Keratinocyte (primary cell): ENCODE results near the gene PIWIL4. TPM values are rescaled to one million over a fixed set of nuclear protein-coding genes. Genes with fewer than 3 reads are reported as not detected.

ENCODE experiments used
- DNase-seq: peaks from one replicate; pipeline ENCODE4 v3.0.0-alpha.2; 2011; ENCODE audit warnings: low read depth, missing footprints, low spot score
- FAIRE-seq: peaks from 2 replicates; lab custom pipeline; 2011; peaks lifted over from hg19 to GRCh38; lab: Jason Lieb, UNC
- H2AFZ ChIP-seq: 2 replicates; pipeline ENCODE4 v1.6.0; 2012; ENCODE audit warnings: low read length, control low read depth, inconsistent platforms; ENCODE audit not compliant: control insufficient read depth
- H3K27ac ChIP-seq: 2 replicates; pipeline ENCODE4 v1.5.1; 2011; ENCODE audit warnings: low read length; ENCODE audit not compliant: control insufficient read depth, insufficient read depth
- H3K27me3 ChIP-seq: 3 replicates; pipeline ENCODE4 v1.6.0; 2011; ENCODE audit warnings: low read length; ENCODE audit not compliant: control insufficient read depth, insufficient read depth; ENCODE audit errors: extremely low read depth
- H3K36me3 ChIP-seq, 2 experiments: 2 replicates in 1 of 2; 3 replicates in 1 of 2; pipeline ENCODE4 v1.5.1; 2011; ENCODE audit warnings: low read length in 2 of 2, mild to moderate bottlenecking in 1 of 2; ENCODE audit not compliant: control insufficient read depth in 2 of 2, insufficient read depth in 2 of 2; ENCODE audit errors: extremely low read depth in 1 of 2
- H3K4me1 ChIP-seq: 3 replicates; pipeline ENCODE4 v1.5.1; 2011; ENCODE audit warnings: low read length; ENCODE audit not compliant: control insufficient read depth, insufficient read depth; ENCODE audit errors: extremely low read depth
- H3K4me2 ChIP-seq: 3 replicates; pipeline ENCODE4 v1.6.0; 2011; ENCODE audit warnings: low read depth, low read length; ENCODE audit not compliant: control insufficient read depth, insufficient read depth; ENCODE audit errors: extremely low read depth
- H3K4me3 ChIP-seq, 3 experiments: fragments of 200-600 bp in 1 of 3; sonication (generic) in 1 of 3; 2 replicates in 2 of 3; 3 replicates in 1 of 3; pipeline ENCODE4 v1.5.1; 2011 to 2016; ENCODE audit warnings: low read length in 3 of 3, mild to moderate bottlenecking in 3 of 3, control low read depth in 2 of 3, inconsistent platforms in 1 of 3, low read depth in 1 of 3, mixed read lengths in 1 of 3, mixed run types in 1 of 3, moderate library complexity in 1 of 3; ENCODE audit not compliant: control insufficient read depth in 2 of 3, insufficient read depth in 2 of 3; ENCODE audit errors: extremely low read depth in 1 of 3
- H3K79me2 ChIP-seq: 2 replicates; pipeline ENCODE4 v1.6.0; 2012; ENCODE audit warnings: low read length; ENCODE audit not compliant: control insufficient read depth, insufficient read depth
- H3K9ac ChIP-seq: 3 replicates; pipeline ENCODE4 v1.6.0; 2011; ENCODE audit warnings: low read length; ENCODE audit not compliant: control insufficient read depth, insufficient read depth; ENCODE audit errors: extremely low read depth
- H3K9me1 ChIP-seq: 3 replicates; pipeline ENCODE4 v1.6.0; 2011; ENCODE audit warnings: low read length; ENCODE audit not compliant: control insufficient read depth, insufficient read depth; ENCODE audit errors: extremely low read depth
- H3K9me3 ChIP-seq: 2 replicates; pipeline ENCODE4 v1.5.1; 2012; ENCODE audit warnings: low read depth, low read length; ENCODE audit not compliant: control insufficient read depth
- H4K20me1 ChIP-seq: 3 replicates; pipeline ENCODE4 v1.6.0; 2011; ENCODE audit warnings: low read length; ENCODE audit not compliant: control insufficient read depth, insufficient read depth; ENCODE audit errors: extremely low read depth
- EZH2 ChIP-seq: IDR thresholded peaks from one replicate; pipeline ENCODE4 v1.6.1; 2012; ENCODE audit warnings: inconsistent platforms, mild to moderate bottlenecking, low read length, moderate library complexity
- dilution Hi-C: fragments of 300-500 bp; cut with MboI; formaldehyde crosslinking; loops from one replicate; pipeline ENCODE4 v1.7.0; 2020; ENCODE audit warnings: low sequenced_read_pairs; ENCODE audit not compliant: extremely low pct_ligation_motif_present
- polyA plus RNA-seq, 5 experiments: library from polyadenylated mRNA; depleted of rRNA in 3 of 5; stranded (reverse) in 3 of 5; stranded (forward) in 1 of 5; unstranded in 1 of 5; fragments of >200 nt; gene quantifications; 1 replicate in 1 of 5; 2 replicates in 3 of 5; 3 replicates in 1 of 5; pipeline versions ENCODE4 v1.2.1 to v1.2.3, GENCODE V29; 2011 to 2012; ENCODE audit warnings: missing spikeins in 2 of 5, low read depth in 1 of 5, low replicate concordance in 1 of 5
- TF ChIP-seq, protein P1 (sequence below), 3 experiments: IDR thresholded peaks in 1 of 3; conservative IDR thresholded peaks in 1 of 3; optimal IDR thresholded peaks in 1 of 3; 2 replicates in 2 of 3; 3 replicates in 1 of 3; pipeline versions ENCODE3 to v1.5.1; 2011; ENCODE audit warnings: low read length in 3 of 3, mild to moderate bottlenecking in 3 of 3, moderate library complexity in 2 of 3, control low read depth in 1 of 3, inconsistent platforms in 1 of 3; ENCODE audit not compliant: insufficient read depth in 2 of 3; ENCODE audit errors: extremely low read depth in 1 of 3

Gene PIWIL4
- polyA plus RNA-seq, 1 donor (not counting 4 experiments of a cell fraction or from before 2014, with no cell fraction given), result 0.14 TPM

DNA sequence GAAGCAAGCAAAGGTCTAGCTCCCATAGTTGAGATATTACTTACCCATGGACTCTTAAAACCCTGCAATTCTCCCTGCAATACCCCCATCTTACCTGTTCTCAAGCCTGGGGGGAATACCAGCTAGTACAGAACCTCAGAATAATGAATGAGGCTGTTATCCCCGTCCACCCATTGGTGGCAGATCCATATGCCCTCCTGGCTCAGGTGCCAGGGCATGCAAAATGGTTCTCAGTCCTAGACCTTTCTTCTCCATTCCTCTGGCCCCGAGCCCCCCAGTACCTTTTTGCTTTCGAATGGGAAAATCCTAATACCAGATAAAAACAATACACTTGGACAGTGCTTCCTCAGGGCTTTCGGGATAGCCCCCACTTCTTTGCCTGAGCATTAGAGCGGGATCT, 86.4 kb downstream of the PIWIL4 start:
- dilution Hi-C loops, result no loop called here
- TF ChIP-seq EZH2, result no peak
- TF ChIP-seq, protein P1, sequence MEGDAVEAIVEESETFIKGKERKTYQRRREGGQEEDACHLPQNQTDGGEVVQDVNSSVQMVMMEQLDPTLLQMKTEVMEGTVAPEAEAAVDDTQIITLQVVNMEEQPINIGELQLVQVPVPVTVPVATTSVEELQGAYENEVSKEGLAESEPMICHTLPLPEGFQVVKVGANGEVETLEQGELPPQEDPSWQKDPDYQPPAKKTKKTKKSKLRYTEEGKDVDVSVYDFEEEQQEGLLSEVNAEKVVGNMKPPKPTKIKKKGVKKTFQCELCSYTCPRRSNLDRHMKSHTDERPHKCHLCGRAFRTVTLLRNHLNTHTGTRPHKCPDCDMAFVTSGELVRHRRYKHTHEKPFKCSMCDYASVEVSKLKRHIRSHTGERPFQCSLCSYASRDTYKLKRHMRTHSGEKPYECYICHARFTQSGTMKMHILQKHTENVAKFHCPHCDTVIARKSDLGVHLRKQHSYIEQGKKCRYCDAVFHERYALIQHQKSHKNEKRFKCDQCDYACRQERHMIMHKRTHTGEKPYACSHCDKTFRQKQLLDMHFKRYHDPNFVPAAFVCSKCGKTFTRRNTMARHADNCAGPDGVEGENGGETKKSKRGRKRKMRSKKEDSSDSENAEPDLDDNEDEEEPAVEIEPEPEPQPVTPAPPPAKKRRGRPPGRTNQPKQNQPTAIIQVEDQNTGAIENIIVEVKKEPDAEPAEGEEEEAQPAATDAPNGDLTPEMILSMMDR (optimal IDR thresholded peaks at IDR 0.05 in 1 of 3, IDR thresholded peaks at IDR 0.05 in 1 of 3, conservative IDR thresholded peaks at IDR 0.05 in 1 of 3; ENCODE audit: extremely low read depth in 1 of 3, insufficient read depth in 2 of 3, low read length in 3 of 3), result no peak
- Histone ChIP-seq H3K79me2 (no peaks in the 10 kb centered on the region), H3K9ac (no peak overlapping the region), H2AFZ (no peak overlapping the region), H3K9me3 (no peaks in the 10 kb centered on the region), H3K4me2 (no peak overlapping the region), H3K27ac (no peak overlapping the region), H3K27me3 (no peaks in the 10 kb centered on the region), H3K9me1 (no peaks in the 10 kb centered on the region), H3K4me3 (no peak overlapping the region), H3K4me1 (peaks cover 4% of the 10 kb centered on the region), H4K20me1 (no peaks in the 10 kb centered on the region), H3K36me3 (no peaks in the 10 kb centered on the region)
- no peak for DNase-seq
- no peak for FAIRE-seq

DNA sequence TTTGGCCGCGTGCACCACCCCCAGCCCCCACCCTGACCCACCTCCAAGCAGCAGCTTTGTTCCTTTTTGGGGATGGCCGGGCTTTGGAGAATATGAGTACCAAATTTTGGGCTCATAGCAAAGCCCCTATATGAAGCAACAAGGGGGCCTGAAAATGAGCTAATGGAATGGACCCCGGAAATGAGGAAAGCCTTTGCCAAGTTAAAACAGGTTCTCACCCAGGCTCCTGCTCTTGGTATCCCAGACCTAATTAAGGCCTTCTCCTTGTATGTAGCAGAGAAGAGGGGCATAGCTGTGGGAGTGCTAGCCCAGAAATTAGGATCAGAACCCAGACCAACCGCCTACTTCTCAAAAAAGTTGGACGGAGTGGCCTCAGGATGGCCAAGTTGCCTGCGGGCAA, 87.0 kb downstream of the PIWIL4 start:
- Histone ChIP-seq H3K4me3 (no peak overlapping the region), H3K9me3 (no peaks in the 10 kb centered on the region), H2AFZ (no peak overlapping the region), H3K36me3 (no peaks in the 10 kb centered on the region), H3K27ac (no peak overlapping the region), H3K79me2 (no peaks in the 10 kb centered on the region), H3K4me1 (peaks cover 4% of the 10 kb centered on the region), H3K27me3 (no peaks in the 10 kb centered on the region), H3K4me2 (no peak overlapping the region), H3K9ac (no peak overlapping the region), H3K9me1 (no peaks in the 10 kb centered on the region), H4K20me1 (no peaks in the 10 kb centered on the region)
- DNase-seq (no peak), FAIRE-seq (no peak)
- TF ChIP-seq, protein P1 (optimal IDR thresholded peaks at IDR 0.05 in 1 of 3, IDR thresholded peaks at IDR 0.05 in 1 of 3, conservative IDR thresholded peaks at IDR 0.05 in 1 of 3; ENCODE audit: extremely low read depth in 1 of 3, insufficient read depth in 2 of 3, low read length in 3 of 3), result no peak
- dilution Hi-C loops, result no loop called here
